Dedifferentiated amniotic fluid mesenchymal stem cell (primary cell): Measurements from ENCODE around the gene ZNF488.

Source experiments
- DNase-seq: peaks from one replicate; pipeline ENCODE4 v3.0.0-alpha.2; 2016; ENCODE audit errors: extremely low spot score

Gene ZNF488

GRCh38 chr10:47349941-47350371, 34.1 kb downstream of the ZNF488 start:
- no peak for DNase-seq

GRCh38 chr10:47349516-47349915, 34.6 kb downstream of the ZNF488 start:
- DNase-seq: no peak

GRCh38 chr10:47348661-47349470, 35.2 kb downstream of the ZNF488 start:
- no peak for DNase-seq

- DNase-seq: no peak
Measured at GRCh38 chr10:47348138-47348651, 35.9 kb downstream of the ZNF488 start, which contains the start of gene RBP3. Gene RBP3 (plus strand): TSS chr10:47348363. CDS start chr10:47348485, 122 bp downstream.

- no peak for DNase-seq
Measured at GRCh38 chr10:47347303-47347675, 36.8 kb downstream of the ZNF488 start.

- no peak for DNase-seq
Measured at GRCh38 chr10:47346581-47347302, 37.4 kb downstream of the ZNF488 start.

- DNase-seq: no peak
Measured at GRCh38 chr10:47344996-47345870, 38.9 kb downstream of the ZNF488 start.

GRCh38 chr10:47340608-47341170, 43.4 kb downstream of the ZNF488 start:
- DNase-seq: no peak

GRCh38 chr10:47339759-47340607, 44.1 kb downstream of the ZNF488 start:
- DNase-seq: no peak

- no peak for DNase-seq
Measured at GRCh38 chr10:47339186-47339735, 44.8 kb downstream of the ZNF488 start.

- no peak for DNase-seq
Measured at GRCh38 chr10:47337310-47337709, 46.8 kb downstream of the ZNF488 start.

GRCh38 chr10:47336387-47337134, 47.5 kb downstream of the ZNF488 start:
- no peak for DNase-seq

GRCh38 chr10:47335906-47336305, 48.2 kb downstream of the ZNF488 start:
- no peak for DNase-seq

- no peak for DNase-seq
Measured at GRCh38 chr10:47334466-47335295, 49.4 kb downstream of the ZNF488 start.

GRCh38 chr10:47333532-47333931, 50.6 kb downstream of the ZNF488 start:
- no peak for DNase-seq

GRCh38 chr10:47332946-47333345, 51.1 kb downstream of the ZNF488 start:
- DNase-seq: peak; percentile 19

- no peak for DNase-seq
Measured at GRCh38 chr10:47332371-47332770, 51.7 kb downstream of the ZNF488 start.

GRCh38 chr10:47331954-47332353, 52.1 kb downstream of the ZNF488 start:
- DNase-seq: no peak

GRCh38 chr10:47331491-47331890, 52.6 kb downstream of the ZNF488 start:
- no peak for DNase-seq
